IPS DF 4.7 (cell line): ENCODE measurements around the gene RANBP6.

Experiments
- DNase-seq: peaks from one replicate; pipeline ENCODE4 v3.0.0-alpha.2; 2013; ENCODE audit warnings: low spot score; ENCODE audit errors: extremely low read depth

The RANBP6 gene

GRCh38 chr9:6007058-6007769, 8.2 kb downstream of the RANBP6 start:
- no peak for DNase-seq

DNA sequence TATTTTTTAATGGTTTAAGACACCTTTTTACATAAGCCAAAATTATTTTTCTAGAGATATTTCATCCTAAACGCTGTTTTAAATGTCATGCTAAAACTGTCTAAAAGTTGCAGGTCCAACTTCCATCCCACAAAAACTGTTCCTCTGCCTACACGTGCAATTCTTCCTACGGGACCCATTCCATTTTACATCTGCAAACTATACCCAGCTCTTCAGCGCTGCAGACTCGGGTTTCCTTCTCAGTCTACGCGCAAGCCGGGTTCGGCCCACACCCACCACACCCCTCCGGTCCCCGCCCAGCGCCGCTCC, 8.7 kb downstream of the RANBP6 start:
- DNase-seq = no peak

- no peak for DNase-seq
These were observed 14.5 kb downstream of the RANBP6 start for GRCh38 chr9:6000955-6001354.

DNA sequence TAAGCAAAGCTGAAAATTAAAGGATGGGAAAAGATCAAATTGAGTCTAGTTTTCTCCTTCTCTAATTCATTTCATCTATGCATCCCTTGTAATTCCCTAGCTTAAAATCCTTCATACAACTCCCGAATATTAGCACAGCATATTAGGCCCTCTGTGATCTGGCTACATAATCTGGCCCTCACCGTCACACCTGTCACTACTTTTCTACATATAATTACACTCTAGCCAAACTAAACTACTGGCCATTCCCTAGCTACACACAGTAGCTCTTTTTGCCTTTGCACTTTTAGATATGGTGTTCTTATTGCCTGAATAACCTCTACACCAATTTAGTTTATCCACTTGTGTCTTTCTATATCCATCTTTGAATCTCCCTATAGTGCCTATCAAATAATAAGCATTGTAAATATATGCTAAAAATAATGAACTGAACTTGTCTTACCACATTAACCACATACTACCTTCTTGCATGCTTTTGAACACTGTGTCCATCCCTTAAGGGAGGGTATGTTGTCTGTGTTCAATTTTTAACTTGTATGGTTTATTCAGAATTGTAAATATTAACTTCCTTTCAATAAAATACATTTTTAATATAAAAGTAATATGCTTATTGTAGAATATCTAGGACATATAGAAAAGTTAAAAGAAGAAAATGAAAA, 15.9 kb downstream of the RANBP6 start:
- no peak for DNase-seq

- DNase-seq = no peak
These were observed 20.9 kb downstream of the RANBP6 start for GRCh38 chr9:5994493-5994892.

- DNase-seq = no peak
These were observed 27.2 kb downstream of the RANBP6 start for GRCh38 chr9:5988265-5988664.

GRCh38 chr9:5983042-5983441, 32.4 kb downstream of the RANBP6 start:
- DNase-seq = no peak

DNA sequence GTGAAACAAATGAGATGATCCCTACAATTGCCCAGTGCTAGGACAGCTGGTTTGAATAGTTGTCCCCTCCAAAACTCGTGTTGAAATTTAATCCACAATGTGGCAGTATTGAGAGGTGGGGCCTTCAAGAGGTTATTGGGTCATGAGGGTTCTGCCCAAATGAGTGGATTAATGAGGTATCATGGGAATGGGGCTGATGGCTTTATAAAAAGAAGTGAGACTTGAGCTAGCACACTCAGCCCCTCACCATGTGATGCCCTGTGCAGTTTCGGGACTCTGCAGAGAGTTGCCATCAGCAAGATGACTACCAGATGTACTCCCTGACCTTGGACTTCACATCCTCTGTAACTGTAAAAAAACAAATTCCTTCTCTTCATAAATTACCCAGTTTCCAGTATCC, 33.1 kb downstream of the RANBP6 start:
- DNase-seq = no peak

DNA sequence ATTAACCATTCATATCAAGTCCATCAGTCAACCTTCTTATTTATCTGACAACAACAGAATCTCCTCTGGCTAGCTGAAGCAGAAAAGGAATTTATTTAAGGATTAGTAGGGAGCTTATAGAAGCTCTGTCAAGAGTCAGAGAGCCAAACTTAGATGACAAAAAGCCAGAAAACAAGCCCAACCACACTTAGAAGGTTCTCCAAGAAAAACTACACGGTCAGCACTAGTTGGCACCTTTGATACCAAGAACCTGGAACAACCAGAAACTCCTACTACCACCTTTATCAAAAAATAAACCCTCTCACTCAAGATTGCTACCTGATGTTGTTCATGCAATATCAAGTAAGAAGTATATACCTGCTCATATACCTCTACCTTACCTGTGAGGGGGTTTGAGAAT, 36.9 kb downstream of the RANBP6 start:
- DNase-seq = no peak

DNA sequence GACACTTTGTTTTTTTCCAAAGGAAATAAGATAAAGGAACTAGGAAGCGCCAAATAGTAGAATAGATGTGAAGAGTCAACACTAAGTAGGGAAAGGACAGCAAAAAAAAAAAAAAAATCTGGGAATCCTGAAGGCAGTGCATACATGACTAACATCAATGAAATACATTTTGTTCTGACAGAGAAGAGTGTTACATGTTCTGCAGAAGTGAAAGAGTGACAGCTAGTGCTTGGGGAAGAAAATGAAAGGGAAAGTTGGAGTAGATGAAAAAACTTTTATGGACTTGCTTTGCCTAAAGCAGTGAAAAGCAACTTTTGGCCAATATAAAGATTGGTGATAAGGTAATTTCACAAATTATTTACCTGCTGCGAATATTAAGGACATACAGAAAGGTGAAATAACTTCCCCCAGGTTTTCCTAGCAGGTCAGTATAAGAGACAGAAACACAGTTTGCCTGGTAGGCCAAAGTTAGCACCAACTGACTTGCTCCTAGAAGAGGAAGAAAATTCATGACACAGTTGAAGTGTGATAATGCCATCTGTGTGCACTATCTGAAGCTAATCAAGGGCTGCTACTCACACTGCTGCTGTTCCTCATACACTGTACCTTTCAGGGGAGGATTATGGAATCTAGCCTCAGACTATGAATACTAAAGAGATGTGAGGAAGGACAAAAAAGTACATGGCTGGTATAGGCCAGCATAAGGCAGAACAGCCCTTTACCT, 38.6 kb downstream of the RANBP6 start:
- DNase-seq = no peak

- DNase-seq = no peak
These were observed 43.7 kb downstream of the RANBP6 start for GRCh38 chr9:5971740-5972139.
